GM21576 (cell line): ENCODE measurements around the gene GGT6.
"Not testable (repeated sequence)": the region's sequence is repeated elsewhere in the genome, so short reads cannot be mapped to it uniquely, and the experiment has no call there.

ENCODE experiments used
- ATAC-seq: cut with Tn5 transposase; IDR thresholded peaks from one replicate; pipeline ENCODE4 v1.9.1; 2021; ENCODE audit warnings: mild to moderate bottlenecking, moderate library complexity; ENCODE audit not compliant: unreplicated experiment

GGT6 gene

GRCh38 chr17:4592240-4593005 lies 32.0 kb upstream of the GGT6 start:
- no peak for ATAC-seq

GRCh38 chr17:4591529-4591928 lies 31.2 kb upstream of the GGT6 start:
- ATAC-seq: no peak

GRCh38 chr17:4590981-4591453 lies 30.6 kb upstream of the GGT6 start:
- no peak for ATAC-seq

GRCh38 chr17:4590042-4590441 lies 29.7 kb upstream of the GGT6 start:
- not testable (repeated sequence) for ATAC-seq

- no peak for ATAC-seq
These were observed 28.7 kb upstream of the GGT6 start for GRCh38 chr17:4588898-4589625.

GRCh38 chr17:4588391-4588790 lies 28.0 kb upstream of the GGT6 start:
- ATAC-seq: no peak

GRCh38 chr17:4587803-4588202 lies 27.4 kb upstream of the GGT6 start:
- ATAC-seq: no peak

- ATAC-seq: no peak
These were observed 26.8 kb upstream of the GGT6 start for GRCh38 chr17:4587195-4587594.

GRCh38 chr17:4586043-4586442 lies 25.7 kb upstream of the GGT6 start:
- no peak for ATAC-seq

GRCh38 chr17:4585638-4585994 lies 25.2 kb upstream of the GGT6 start:
- no peak for ATAC-seq

GRCh38 chr17:4584917-4585637 lies 24.7 kb upstream of the GGT6 start:
- ATAC-seq: no peak

GRCh38 chr17:4584101-4584916 lies 23.9 kb upstream of the GGT6 start, which contains the start of gene SMTNL2:
Gene SMTNL2 (plus strand): TSS chr17:4584529. CDS start chr17:4584606, 77 bp downstream.
- no peak for ATAC-seq

- ATAC-seq: no peak
These were observed 23.4 kb upstream of the GGT6 start for GRCh38 chr17:4583782-4584100.

GRCh38 chr17:4583206-4583605 lies 22.8 kb upstream of the GGT6 start:
- ATAC-seq: no peak

GRCh38 chr17:4582691-4583090 lies 22.3 kb upstream of the GGT6 start:
- no peak for ATAC-seq

GRCh38 chr17:4582101-4582501 lies 21.7 kb upstream of the GGT6 start:
- ATAC-seq: no peak

- ATAC-seq: no peak
These were observed 19.9 kb upstream of the GGT6 start for GRCh38 chr17:4580291-4580690.

GRCh38 chr17:4579678-4580077 lies 19.3 kb upstream of the GGT6 start:
- no peak for ATAC-seq

GRCh38 chr17:4578349-4578748 lies 18.0 kb upstream of the GGT6 start:
- not testable (repeated sequence) for ATAC-seq

- ATAC-seq: no peak
These were observed 17.1 kb upstream of the GGT6 start for GRCh38 chr17:4577386-4577993.
